Nephron (organoid): ENCODE results near the gene PHYHD1.

Experiments used
- H3K27ac Mint-ChIP-seq, 3 experiments: 2 replicates each; pipeline ENCODE4 v1.8.0; 2020; ENCODE audit warnings: mixed read lengths in 3 of 3, mild to moderate bottlenecking in 2 of 3, moderate library complexity in 1 of 3
- H3K27me3 Mint-ChIP-seq: 2 replicates; pipeline ENCODE4 v1.8.0; 2021; ENCODE audit warnings: low read depth, mild to moderate bottlenecking, moderate library complexity, mixed read lengths
- H3K36me3 Mint-ChIP-seq: 2 replicates; pipeline ENCODE4 v1.8.0; 2020; ENCODE audit warnings: low read depth, mixed read lengths
- H3K4me1 Mint-ChIP-seq: 2 replicates; pipeline ENCODE4 v1.8.0; 2020; ENCODE audit warnings: mixed read lengths
- H3K4me3 Mint-ChIP-seq, 3 experiments: 2 replicates each; pipeline ENCODE4 v1.8.0; 2020; ENCODE audit warnings: mild to moderate bottlenecking in 3 of 3, mixed read lengths in 3 of 3, moderate library complexity in 2 of 3
- H3K9me3 Mint-ChIP-seq: 2 replicates; pipeline ENCODE4 v1.8.0; 2020; ENCODE audit warnings: mixed read lengths
- TF ChIP-seq, protein P1 (sequence below), 3 experiments: fragments of 200-600 bp; sonication (generic); IDR thresholded peaks; one replicate each; pipeline ENCODE4 v1.5.0; 2021; ENCODE audit warnings: antibody characterized with exemption in 3 of 3; ENCODE audit not compliant: unreplicated experiment in 3 of 3

The PHYHD1 gene

DNA sequence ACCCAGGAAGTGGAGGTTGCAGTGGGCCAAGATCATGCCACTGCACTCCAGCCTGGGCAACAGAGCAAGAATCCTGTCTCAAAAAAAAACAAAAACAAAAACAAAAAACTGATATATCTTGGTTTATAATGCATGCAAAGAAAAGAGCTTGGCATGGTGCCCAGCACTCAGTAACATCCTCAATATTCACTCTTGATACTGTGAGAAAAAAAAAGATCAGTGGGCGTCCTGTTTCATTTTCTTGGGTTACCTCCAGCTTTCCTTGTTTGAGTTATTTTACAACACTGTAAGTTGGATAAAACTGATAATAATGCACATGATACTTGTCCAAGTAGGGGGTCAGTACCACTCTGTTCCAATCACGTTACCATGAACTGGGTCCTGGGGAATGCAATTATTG, 7.8 kb downstream of the PHYHD1 start:
- peaks cover 7% of the 10 kb centered on the region for H3K4me1 Mint-ChIP-seq

DNA sequence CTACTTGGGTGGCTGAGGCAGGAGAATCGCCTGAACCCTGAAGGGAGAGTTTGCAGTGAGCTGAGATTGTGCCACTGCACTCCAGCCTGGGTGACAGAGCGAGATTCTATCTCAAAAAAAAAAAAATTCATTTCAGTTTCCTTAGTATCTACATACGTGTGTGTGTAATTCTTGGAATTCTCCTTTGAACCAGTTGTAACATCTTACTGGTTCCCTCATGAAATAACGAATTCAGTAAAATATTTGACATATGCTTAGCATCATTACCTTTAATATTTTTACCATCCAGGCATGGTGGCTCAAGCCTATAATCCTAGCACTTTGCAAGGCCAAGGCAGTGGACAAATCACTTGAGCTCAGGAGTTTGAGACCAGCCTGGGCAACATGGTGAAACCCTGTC, 8.8 kb downstream of the PHYHD1 start:
- no peaks in the 10 kb centered on the region for H3K9me3 Mint-ChIP-seq
- H3K4me1 Mint-ChIP-seq, result peaks cover 7% of the 10 kb centered on the region
- peaks cover 4% of the 10 kb centered on the region for H3K36me3 Mint-ChIP-seq
- no peak overlapping the region for H3K27ac Mint-ChIP-seq
- TF ChIP-seq, protein P1, sequence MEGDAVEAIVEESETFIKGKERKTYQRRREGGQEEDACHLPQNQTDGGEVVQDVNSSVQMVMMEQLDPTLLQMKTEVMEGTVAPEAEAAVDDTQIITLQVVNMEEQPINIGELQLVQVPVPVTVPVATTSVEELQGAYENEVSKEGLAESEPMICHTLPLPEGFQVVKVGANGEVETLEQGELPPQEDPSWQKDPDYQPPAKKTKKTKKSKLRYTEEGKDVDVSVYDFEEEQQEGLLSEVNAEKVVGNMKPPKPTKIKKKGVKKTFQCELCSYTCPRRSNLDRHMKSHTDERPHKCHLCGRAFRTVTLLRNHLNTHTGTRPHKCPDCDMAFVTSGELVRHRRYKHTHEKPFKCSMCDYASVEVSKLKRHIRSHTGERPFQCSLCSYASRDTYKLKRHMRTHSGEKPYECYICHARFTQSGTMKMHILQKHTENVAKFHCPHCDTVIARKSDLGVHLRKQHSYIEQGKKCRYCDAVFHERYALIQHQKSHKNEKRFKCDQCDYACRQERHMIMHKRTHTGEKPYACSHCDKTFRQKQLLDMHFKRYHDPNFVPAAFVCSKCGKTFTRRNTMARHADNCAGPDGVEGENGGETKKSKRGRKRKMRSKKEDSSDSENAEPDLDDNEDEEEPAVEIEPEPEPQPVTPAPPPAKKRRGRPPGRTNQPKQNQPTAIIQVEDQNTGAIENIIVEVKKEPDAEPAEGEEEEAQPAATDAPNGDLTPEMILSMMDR (IDR thresholded peaks at IDR 0.05; ENCODE audit: unreplicated experiment in 3 of 3), result no peak
- no peak overlapping the region for H3K4me3 Mint-ChIP-seq
- no peaks in the 10 kb centered on the region for H3K27me3 Mint-ChIP-seq

More for the DNA sequence above, 7.8 kb downstream of the PHYHD1 start:
- Mint-ChIP-seq H3K36me3 (peaks cover 4% of the 10 kb centered on the region), H3K27me3 (no peaks in the 10 kb centered on the region), H3K4me3 (no peak overlapping the region), H3K27ac (peak overlapping the region in 2 of 3 experiments; percentile 69 to 85), H3K9me3 (no peaks in the 10 kb centered on the region)
- TF ChIP-seq, protein P1 (IDR thresholded peaks at IDR 0.05; ENCODE audit: unreplicated experiment in 3 of 3), result no peak

DNA sequence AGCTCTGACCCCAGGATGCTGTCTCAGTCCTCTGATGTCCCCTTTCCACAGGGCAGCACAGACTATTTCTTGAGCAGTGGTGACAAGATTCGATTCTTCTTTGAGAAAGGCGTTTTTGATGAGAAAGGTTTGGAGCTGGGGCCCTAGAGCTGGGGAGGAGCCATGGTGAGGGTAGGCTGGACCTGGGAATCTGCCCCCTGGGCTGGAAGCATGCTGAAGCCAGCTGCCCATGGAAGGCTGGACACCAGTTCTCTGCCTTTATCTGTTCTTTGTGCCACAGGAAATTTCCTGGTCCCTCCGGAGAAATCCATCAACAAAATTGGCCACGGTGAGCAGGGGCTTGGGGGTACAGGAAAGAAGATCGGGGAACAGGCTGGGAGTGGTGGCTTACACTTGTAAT, 12.9 kb downstream of the PHYHD1 start:
- H3K27ac Mint-ChIP-seq, result no peak overlapping the region
- no peaks in the 10 kb centered on the region for H3K36me3 Mint-ChIP-seq
- no peaks in the 10 kb centered on the region for H3K9me3 Mint-ChIP-seq
- TF ChIP-seq, protein P1 (IDR thresholded peaks at IDR 0.05; ENCODE audit: unreplicated experiment in 3 of 3), result no peak
- H3K27me3 Mint-ChIP-seq, result no peaks in the 10 kb centered on the region
- H3K4me1 Mint-ChIP-seq, result no peaks in the 10 kb centered on the region
- H3K4me3 Mint-ChIP-seq, result no peak overlapping the region

DNA sequence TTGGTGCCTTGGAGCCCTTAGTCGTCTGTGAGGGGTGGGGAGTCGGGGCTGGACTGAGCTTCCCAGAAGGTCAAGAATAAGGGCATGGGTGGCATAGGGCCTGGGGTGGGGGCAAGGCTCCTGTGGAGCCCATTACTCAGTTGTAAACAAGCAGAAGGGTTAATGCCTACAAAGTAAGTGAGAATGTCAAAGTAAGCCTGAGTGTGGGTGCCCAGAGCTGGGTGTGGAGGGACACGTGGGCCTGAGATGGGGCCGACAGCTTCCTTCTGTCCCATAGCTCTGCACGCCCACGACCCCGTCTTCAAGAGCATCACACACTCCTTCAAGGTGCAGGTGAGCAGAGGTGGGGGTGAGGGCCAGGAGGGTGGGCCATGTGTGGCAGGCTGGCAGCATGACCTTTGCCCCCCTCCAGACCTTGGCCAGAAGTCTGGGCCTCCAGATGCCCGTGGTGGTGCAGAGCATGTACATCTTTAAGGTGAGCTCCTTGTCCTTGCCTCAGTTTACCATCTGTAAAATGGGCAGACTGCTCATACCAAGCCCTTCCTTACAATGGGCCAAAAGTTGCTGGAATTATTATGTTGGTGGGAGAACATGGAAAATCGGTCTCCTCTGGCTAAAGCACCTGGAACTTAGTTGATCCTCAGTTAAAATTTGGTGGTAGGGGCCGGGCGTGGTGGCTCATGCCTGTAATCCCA, 15.5 kb downstream of the PHYHD1 start:
- Mint-ChIP-seq H3K36me3 (no peaks in the 10 kb centered on the region), H3K27ac (no peak overlapping the region), H3K4me1 (no peaks in the 10 kb centered on the region), H3K9me3 (no peaks in the 10 kb centered on the region), H3K27me3 (no peaks in the 10 kb centered on the region), H3K4me3 (no peak overlapping the region)
- TF ChIP-seq, protein P1 (IDR thresholded peaks at IDR 0.05; ENCODE audit: unreplicated experiment in 3 of 3), result no peak

DNA sequence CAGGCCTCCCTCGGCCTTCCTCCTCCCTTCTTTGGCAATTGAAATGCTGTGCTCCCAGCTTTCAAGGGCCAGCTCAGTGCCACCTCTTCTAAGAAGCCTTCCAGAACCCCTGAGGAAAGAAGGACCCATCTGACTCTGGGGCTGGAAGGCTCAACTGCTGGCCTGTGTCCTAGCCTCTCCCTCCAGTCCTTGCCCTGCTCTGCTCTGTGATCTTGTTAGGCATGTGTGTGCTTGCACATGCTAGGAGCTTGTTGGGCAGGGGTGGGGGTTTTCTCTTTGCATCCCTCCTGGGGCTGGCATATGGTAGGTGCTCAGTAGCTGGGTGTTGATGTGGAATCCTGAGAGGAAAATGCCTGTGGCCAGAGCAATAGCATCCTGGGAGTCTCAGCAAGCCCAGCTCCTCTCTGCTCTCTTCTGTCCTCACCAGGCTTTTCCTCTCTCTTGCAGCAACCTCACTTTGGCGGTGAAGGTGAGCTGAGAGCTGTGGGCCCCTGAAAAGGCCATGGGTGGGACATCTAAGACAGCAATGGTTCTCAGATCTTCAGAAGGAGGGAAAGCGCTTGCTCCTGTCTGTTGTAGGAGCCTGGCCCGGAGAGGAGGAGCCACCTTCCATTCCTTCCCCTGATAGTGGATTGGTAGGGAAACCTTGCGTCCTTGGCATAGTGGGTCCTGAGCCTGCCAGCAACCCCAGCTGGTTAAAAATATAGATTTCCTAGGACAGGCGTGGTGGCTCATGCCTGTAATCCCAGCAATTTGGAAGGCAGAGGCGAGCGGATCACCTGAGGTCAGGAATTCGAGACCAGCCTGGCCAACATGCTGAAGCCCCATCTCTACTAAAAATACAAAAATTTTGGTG, 16.8 kb downstream of the PHYHD1 start:
- Mint-ChIP-seq H3K27me3 (no peaks in the 10 kb centered on the region), H3K4me1 (no peaks in the 10 kb centered on the region), H3K4me3 (no peak overlapping the region), H3K27ac (no peak overlapping the region), H3K36me3 (no peaks in the 10 kb centered on the region), H3K9me3 (no peaks in the 10 kb centered on the region)
- TF ChIP-seq, protein P1 (IDR thresholded peaks at IDR 0.05; ENCODE audit: unreplicated experiment in 3 of 3), result no peak
